Measurements from ENCODE around the gene DMBX1. TPM values are rescaled to one million over a fixed set of nuclear protein-coding genes. Genes with fewer than 3 reads are reported as not detected.

The DMBX1 gene
- total and polyA plus RNA-seq, 9 of the 15 experiments (the other 6 are each of a cell fraction or from before 2014, with no cell fraction given), result 0.25 to 4.3 (median 1.0) TPM

DNA sequence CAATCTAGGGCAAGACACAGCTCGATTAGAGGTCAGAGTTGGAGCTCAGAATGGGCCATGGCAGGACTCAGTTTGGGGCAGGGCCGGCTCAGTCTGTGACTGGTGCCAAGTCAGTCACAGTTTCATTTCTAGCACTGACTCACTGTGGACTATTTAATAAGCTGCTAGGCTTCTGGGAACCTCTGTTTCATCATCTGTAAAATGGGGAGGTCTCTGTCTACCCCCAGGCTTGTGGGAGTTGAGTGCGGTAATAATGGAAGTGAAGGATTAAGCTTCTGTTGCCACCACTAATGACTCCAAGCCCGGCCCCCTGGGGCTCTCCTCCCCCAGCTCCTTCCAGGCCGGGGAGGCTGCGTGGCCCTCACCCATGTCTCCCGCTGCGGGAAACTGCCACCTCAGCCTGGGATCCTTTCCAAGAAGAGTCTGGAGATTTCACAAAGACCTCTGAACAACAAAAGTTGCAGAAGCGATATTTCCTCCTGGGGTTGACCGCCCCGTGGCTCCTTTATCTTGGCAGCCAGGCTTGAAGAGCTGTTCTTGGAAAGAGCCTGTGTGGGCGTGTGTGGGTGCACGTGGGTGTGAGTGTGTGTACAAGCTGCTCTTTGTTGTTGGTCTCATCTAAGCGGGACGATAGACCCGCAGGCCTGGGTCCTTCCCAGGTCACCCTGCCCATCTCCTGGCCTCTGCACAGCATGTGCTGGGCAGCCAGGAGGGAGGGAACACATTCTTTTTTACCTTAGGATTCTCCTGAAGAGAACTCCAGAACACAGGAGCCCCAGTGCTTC lies 32.7 kb downstream of the DMBX1 start (continued):
- TF ChIP-seq KAT2B (IDR thresholded peaks at IDR 0.05; ENCODE audit: low read depth, low read length), result no peak
- TF ChIP-seq ZNF311 (CRISPR knock-in tag; IDR thresholded peaks at IDR 0.05), result no peak
- no peak for TF ChIP-seq ZNF184 (CRISPR knock-in tag; IDR thresholded peaks at IDR 0.05)
- TF ChIP-seq ZFPM2 (CRISPR knock-in tag; IDR thresholded peaks at IDR 0.05), result no peak
- peak; percentile 78; the same call in 1 of the 2 replicates for TF ChIP-seq HEY1 (CRISPR knock-in tag; IDR thresholded peaks at IDR 0.05; ENCODE audit: borderline replicate concordance)
- TF ChIP-seq E2F6 (IDR thresholded peaks at IDR 0.05; ENCODE audit: borderline replicate concordance in 1 of 2, extremely low read depth in 1 of 2, insufficient read depth in 1 of 2, insufficient read length in 1 of 2, low read depth in 1 of 2, low read length in 1 of 2, poor library complexity in 1 of 2, severe bottlenecking in 1 of 2), result peak; percentile 59 to 74
- no peak for TF ChIP-seq DNMT1 (IDR thresholded peaks at IDR 0.05)
- peak; percentile 92 for TF ChIP-seq KLF16 (IDR thresholded peaks at IDR 0.05)
- no peak for TF ChIP-seq STAT5B (CRISPR knock-in tag; IDR thresholded peaks at IDR 0.05)
- TF ChIP-seq CHCHD3 (CRISPR knock-in tag; IDR thresholded peaks at IDR 0.05), result 0 out of 2 replicates have a peak, but pooled peaks have one; percentile 21
- TF ChIP-seq ZNF384 (IDR thresholded peaks at IDR 0.05; ENCODE audit: low read depth, low read length), result 0 out of 2 replicates have a peak, but pooled peaks have one; percentile 6
- TF ChIP-seq ZSCAN32 (CRISPR knock-in tag; IDR thresholded peaks at IDR 0.05), result no peak
- TF ChIP-seq ADNP (tag; IDR thresholded peaks at IDR 0.05), result peak; percentile 95
- no peak for TF ChIP-seq TSHZ1 (CRISPR knock-in tag; IDR thresholded peaks at IDR 0.05)
- TF ChIP-seq ZNF165 (CRISPR knock-in tag; IDR thresholded peaks at IDR 0.05; ENCODE audit: borderline replicate concordance), result no peak
